ENCODE results near the gene IL1R1.
"Not testable (repeated sequence)": the region's sequence is repeated elsewhere in the genome, so short reads cannot be mapped to it uniquely, and the experiment has no call there.

The IL1R1 gene

DNA sequence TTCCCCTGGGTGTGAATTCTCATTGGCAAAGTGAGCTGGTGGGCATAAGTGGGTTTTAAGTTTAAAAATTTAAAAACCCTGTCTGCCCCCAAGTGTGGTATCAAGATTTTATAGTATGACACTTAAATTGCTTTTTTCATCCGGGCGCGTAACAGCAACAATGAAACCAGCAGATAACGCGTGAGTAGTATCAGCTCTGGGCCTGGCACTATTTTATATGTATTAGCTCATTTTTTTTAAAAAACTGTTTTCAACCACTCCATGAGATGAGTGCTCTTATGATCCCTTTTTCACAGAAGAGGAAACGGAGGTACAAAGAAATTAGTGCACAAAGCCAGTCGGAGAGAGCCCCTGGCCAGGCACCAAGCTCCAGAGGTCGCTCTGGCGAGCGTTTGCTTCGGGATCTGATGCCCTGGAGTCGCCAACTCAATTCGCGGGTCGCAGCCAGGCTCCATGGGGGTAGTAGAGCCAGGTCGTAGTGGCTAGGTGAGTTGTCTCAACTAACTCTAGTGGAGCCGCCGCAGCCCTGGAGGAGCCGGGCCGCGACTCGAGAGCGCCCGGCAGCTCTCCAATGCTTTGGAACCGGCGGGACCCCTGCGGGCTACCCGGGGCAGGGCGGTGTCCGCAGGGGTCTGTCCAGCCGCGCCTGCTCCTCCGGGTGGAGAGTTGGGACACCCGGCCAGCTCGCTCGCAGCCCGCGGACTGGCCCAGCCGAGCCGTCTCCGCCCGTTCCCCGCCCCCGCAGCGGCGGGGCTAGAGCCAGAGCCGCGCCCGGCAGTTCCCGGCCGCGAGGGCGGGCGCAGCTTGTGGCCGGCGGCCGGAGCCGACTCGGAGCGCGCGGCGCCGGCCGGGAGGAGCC, at the start of gene IL1R1:
Gene IL1R1, plus strand, starts transcription at position 777 of the 859 bp plus-strand sequence. CDS start 14,979 bp downstream, outside the sequence.
- DNase-seq (ENCODE audit: low read depth): peak; percentile 85

DNA sequence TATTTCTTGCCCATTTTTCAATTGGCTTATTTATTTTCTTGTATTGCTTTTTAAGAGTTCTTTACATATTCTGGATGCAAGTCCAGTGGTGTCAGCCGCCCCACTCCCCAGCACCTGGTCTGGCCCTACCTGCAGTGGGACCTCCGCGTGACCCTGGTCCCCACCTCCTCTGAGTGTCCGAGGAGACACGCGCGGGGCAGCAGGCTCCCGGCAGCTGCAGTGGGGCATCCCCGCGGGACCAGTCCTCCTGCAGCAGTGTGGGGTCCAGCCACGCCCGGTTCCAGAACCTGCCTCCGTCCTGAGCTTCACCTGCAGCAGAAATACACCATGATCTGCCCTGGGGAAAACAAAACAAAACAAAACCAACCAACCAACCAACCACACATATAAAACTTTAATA, 48.9 kb upstream of the IL1R1 start:
- no peak for DNase-seq (ENCODE audit: low read depth)

- peak; percentile 97 for DNase-seq (ENCODE audit: low read depth)
Measured at GRCh38 chr2:102094917-102095316, 47.6 kb upstream of the IL1R1 start.

GRCh38 chr2:102096103-102096502, 46.4 kb upstream of the IL1R1 start:
- DNase-seq (ENCODE audit: low read depth): no peak

DNA sequence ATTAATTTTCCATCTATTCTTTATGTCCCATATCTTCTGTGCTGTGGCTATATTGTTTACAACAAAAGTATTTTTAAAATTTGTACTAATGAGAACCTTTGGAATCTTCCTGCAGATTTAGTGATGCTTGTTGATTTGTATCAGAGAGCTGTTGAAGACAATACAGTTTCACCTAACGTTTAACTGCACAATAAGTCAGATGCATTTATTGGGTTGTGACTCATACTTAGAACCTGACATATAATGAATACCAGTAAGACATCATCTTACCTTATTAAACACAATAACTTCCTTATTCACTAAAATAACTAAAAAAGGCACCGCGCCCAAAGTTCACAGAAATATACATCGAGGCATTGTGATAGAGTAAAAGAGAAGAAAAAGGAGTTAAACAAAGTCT, 43.8 kb upstream of the IL1R1 start:
- DNase-seq (ENCODE audit: low read depth): no peak

- DNase-seq (ENCODE audit: low read depth): no peak
Measured at GRCh38 chr2:102099536-102100298, 42.8 kb upstream of the IL1R1 start.

- peak; percentile 68 for DNase-seq (ENCODE audit: low read depth)
Measured at GRCh38 chr2:102100371-102101096, 42.0 kb upstream of the IL1R1 start.

DNA sequence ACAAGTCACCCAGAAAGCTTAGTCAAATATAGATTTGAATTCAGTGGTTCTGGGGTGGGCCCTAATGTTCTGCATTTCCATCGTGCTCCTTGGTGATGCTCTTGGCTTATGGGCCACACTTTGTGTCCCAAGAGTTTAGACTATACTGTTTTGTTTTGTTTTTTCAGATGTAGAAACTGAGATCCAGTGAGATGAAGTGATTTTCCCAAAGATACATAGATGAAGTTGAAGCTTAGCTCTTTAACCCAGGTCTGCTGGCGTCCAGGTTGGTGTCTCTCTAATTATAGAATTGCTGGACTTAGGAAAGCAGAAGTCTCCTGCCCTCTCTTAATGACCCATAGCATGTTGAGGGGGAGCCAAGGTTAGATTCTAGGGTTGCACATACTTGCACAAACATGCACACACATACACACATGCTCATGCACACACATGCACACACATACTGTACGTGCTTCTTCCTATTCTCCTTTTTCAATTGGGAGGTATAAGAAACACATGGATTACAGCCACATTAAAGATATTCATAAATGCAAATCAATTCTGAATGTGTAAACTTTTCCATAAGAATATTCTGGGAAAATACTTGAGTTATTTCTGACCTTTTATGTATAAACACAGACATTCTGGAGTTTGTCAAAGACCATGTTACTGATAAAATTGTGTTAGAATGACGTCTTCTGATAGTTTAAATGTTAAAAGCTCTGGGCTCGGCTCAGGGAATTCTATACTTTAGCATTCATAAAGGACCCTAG, 41.3 kb upstream of the IL1R1 start:
- DNase-seq (ENCODE audit: low read depth): no peak

- no peak for DNase-seq (ENCODE audit: low read depth)
Measured at GRCh38 chr2:102101849-102102635, 40.5 kb upstream of the IL1R1 start.

DNA sequence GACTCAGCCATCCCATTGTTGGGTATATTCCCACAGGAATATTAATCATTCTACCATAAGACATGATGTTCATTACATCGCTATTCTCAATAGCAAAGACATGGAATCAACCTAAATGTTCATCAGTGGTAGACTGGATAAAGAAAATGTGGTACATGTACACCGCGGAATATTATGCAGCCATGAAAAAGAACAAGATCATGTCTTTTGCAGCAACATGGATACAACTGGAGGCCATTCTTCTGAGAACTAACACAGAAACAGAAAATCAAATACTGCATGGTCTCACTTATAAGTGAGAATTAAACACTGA, 40.0 kb upstream of the IL1R1 start:
- DNase-seq (ENCODE audit: low read depth): not testable (repeated sequence)

GRCh38 chr2:102103284-102103683, 39.3 kb upstream of the IL1R1 start:
- DNase-seq (ENCODE audit: low read depth): no peak

- DNase-seq (ENCODE audit: low read depth): peak; percentile 96
Measured at GRCh38 chr2:102103992-102104871, 38.3 kb upstream of the IL1R1 start.

DNA sequence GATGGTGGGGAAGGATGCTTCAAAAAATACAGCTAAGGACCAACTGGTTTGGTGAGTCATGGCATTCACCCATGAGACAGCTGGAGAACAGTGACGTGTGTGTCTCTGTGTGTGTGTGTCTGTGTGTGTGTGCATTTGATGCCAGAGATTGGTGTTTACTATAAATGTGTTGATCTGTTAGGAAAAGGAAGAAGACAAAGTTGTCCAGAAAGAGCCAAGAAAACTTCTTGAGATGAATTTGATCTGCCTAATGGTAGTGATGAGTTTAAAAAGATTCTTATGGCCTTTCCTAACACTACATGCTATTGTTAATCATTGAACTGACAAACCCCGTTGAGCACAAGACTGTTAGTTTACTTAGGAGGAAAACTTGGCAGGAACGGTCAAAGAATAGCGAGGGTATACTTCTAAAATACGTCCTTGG, 36.4 kb upstream of the IL1R1 start:
- DNase-seq (ENCODE audit: low read depth): peak; percentile 57

DNA sequence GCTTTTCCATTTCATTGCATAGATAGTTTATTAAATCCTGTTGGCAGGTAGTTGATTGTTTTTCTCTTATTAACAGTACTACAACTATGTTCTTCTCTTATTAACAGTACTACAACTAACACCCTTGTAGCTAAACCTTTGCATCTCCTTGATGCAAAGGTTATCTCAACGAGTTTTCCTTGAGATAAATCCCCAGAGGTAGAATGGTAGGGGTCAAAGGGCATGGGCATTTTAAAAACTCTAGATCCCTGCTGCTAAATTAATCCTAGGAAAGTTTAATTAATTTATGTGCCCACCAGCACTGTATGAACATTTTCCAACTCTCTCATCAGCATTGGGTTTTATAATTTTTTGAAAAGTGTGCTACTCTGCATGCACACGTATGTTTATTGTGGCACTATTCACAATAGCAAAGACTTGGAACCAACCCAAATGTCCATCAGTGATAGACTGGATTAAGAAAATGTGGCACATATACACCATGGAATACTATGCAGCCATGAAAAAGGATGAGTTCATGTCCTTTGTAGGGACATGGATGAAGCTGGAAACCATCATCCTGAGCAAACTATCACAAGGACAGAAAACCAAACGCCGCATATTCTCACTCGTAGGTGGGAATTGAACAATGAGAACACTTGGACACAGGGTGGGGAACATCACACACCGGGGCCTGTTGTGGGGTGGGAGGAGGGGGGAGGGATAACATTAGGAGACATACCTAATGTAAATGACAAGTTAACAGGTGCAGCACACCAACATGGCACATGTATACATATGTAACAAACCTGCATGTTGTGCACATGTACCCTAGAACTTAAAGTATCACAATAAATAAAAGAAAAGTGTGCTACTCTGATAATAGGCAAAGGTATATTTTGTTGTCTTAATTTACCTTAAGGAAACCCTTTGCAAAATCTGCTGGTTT, 35.5 kb upstream of the IL1R1 start:
- not testable (repeated sequence) for DNase-seq (ENCODE audit: low read depth)

DNA sequence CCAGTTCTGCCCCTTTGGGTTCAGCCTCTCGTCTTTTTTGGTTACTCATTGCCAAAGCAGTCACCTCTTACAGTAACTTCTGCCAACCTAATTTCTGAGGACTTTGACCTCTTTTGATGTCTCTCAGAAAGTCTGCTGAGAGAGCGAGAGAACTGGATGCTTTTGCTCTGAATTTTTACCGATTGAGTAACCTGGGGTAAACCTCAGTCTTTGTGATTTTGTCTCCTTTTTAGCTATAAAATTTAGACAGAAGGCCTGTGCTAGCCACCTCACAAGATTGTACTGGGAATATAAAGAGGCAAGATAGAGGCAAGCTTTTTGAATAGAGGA, 34.8 kb upstream of the IL1R1 start:
- peak; percentile 70 for DNase-seq (ENCODE audit: low read depth)

DNA sequence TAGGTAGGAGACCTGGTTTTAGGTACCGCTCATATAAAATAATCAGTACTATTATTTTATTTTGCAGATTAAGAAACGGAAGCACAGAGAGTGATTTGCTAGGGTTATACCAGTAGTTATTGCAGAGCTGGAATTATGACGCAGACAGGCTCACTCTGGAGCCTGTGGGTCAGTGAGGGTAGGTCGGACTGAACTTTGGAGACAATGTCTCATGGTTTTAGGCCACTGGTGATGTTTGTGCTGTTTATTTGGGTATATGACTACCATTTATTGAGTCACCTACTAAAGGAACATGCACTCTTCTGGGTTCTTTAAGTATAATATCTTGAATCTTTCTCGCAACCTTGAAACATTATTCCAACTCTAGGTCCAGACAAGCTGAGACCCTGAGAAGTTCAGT, 33.5 kb upstream of the IL1R1 start:
- no peak for DNase-seq (ENCODE audit: low read depth)

GRCh38 chr2:102110171-102110570, 32.4 kb upstream of the IL1R1 start:
- no peak for DNase-seq (ENCODE audit: low read depth)

- DNase-seq (ENCODE audit: low read depth): no peak
Measured at GRCh38 chr2:102110596-102111334, 31.8 kb upstream of the IL1R1 start.

All from EH (cell line).